ENCODE results near the gene EMILIN2.

GRCh38 chr18:2851771-2852170 lies 5.0 kb downstream of the EMILIN2 start:
- TF ChIP-seq POLR2A (IDR thresholded peaks at IDR 0.05) (no peak), CTCF (IDR thresholded peaks at IDR 0.05) (no peak)

All from thyroid gland (tissue), 4 donors.